ENCODE data around the gene PDE4B. TPM values are rescaled to one million over a fixed set of nuclear protein-coding genes. Genes with fewer than 3 reads are reported as not detected.

Gene PDE4B
- total RNA-seq, 1 donor = 51.0 TPM

- no peak overlapping the region for H3K4me3 ChIP-seq (ENCODE audit: low read depth, low read length)
- no peak for DNase-seq (ENCODE audit: low read depth)
- no peak for TF ChIP-seq CTCF (IDR thresholded peaks at IDR 0.05; ENCODE audit: insufficient read depth, low read depth, low read length)
Measured at GRCh38 chr1:66302184-66302742, 509.6 kb downstream of the PDE4B start.

- no peak for TF ChIP-seq CTCF (IDR thresholded peaks at IDR 0.05; ENCODE audit: insufficient read depth, low read depth, low read length)
- no peak overlapping the region for H3K4me3 ChIP-seq (ENCODE audit: low read depth, low read length)
- DNase-seq (ENCODE audit: low read depth) = no peak
Measured at GRCh38 chr1:66302815-66303214, 510.1 kb downstream of the PDE4B start.

- H3K4me3 ChIP-seq (ENCODE audit: low read depth, low read length) = no peak overlapping the region
- DNase-seq (ENCODE audit: low read depth) = no peak
- no peak for TF ChIP-seq CTCF (IDR thresholded peaks at IDR 0.05; ENCODE audit: insufficient read depth, low read depth, low read length)
Measured at GRCh38 chr1:66303646-66304045, 511.0 kb downstream of the PDE4B start.

- no peak overlapping the region for H3K4me3 ChIP-seq (ENCODE audit: low read depth, low read length)
- no peak for DNase-seq (ENCODE audit: low read depth)
- no peak for TF ChIP-seq CTCF (IDR thresholded peaks at IDR 0.05; ENCODE audit: insufficient read depth, low read depth, low read length)
Measured at GRCh38 chr1:66304128-66304527, 511.4 kb downstream of the PDE4B start.

GRCh38 chr1:66305927-66306326 is 513.2 kb downstream of the PDE4B start:
- DNase-seq (ENCODE audit: low read depth) = no peak
- H3K4me3 ChIP-seq (ENCODE audit: low read depth, low read length) = no peak overlapping the region
- TF ChIP-seq CTCF (IDR thresholded peaks at IDR 0.05; ENCODE audit: insufficient read depth, low read depth, low read length) = no peak

- no peak for DNase-seq (ENCODE audit: low read depth)
- no peak for TF ChIP-seq CTCF (IDR thresholded peaks at IDR 0.05; ENCODE audit: insufficient read depth, low read depth, low read length)
- H3K4me3 ChIP-seq (ENCODE audit: low read depth, low read length) = no peak overlapping the region
Measured at GRCh38 chr1:66309006-66309741, 516.5 kb downstream of the PDE4B start.

Measured in fibroblast of villous mesenchyme (primary cell).